ENCODE data around the gene SLIT3.

The SLIT3 gene

DNA sequence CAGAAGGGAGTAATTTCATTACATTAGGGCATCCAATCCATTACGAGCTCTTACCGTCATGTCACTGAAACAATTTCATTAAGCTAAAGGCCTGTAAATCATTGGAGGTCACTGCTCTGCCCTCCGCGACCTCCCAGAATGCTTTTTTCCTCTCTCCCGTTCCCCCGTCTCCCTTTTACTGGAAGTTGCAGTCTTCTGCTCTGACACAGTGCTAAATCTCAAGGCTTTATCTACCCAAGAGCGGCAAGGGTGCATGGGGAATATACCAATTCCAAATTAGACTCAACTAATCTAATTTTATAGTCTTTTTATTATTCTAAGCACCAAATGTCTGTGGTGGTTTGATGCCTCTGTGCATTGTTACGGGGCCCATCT, 456.0 kb downstream of the SLIT3 start (continued):
- TF ChIP-seq, protein P1, sequence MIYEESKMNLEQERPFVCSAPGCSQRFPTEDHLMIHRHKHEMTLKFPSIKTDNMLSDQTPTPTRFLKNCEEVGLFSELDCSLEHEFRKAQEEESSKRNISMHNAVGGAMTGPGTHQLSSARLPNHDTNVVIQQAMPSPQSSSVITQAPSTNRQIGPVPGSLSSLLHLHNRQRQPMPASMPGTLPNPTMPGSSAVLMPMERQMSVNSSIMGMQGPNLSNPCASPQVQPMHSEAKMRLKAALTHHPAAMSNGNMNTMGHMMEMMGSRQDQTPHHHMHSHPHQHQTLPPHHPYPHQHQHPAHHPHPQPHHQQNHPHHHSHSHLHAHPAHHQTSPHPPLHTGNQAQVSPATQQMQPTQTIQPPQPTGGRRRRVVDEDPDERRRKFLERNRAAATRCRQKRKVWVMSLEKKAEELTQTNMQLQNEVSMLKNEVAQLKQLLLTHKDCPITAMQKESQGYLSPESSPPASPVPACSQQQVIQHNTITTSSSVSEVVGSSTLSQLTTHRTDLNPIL (CRISPR knock-in tag; IDR thresholded peaks at IDR 0.05; ENCODE audit: low read depth) = peak; percentile 57; the same call in 1 of the 2 replicates
- 0 out of 2 replicates have a peak, but pooled peaks have one; percentile 34 for TF ChIP-seq ESRRG (CRISPR knock-in tag; IDR thresholded peaks at IDR 0.05)
- TF ChIP-seq, protein P2, sequence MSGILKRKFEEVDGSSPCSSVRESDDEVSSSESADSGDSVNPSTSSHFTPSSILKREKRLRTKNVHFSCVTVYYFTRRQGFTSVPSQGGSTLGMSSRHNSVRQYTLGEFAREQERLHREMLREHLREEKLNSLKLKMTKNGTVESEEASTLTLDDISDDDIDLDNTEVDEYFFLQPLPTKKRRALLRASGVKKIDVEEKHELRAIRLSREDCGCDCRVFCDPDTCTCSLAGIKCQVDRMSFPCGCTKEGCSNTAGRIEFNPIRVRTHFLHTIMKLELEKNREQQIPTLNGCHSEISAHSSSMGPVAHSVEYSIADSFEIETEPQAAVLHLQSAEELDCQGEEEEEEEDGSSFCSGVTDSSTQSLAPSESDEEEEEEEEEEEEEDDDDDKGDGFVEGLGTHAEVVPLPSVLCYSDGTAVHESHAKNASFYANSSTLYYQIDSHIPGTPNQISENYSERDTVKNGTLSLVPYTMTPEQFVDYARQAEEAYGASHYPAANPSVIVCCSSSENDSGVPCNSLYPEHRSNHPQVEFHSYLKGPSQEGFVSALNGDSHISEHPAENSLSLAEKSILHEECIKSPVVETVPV (CRISPR knock-in tag; IDR thresholded peaks at IDR 0.05) = peak; percentile 70; the same call in 1 of the 2 replicates

DNA sequence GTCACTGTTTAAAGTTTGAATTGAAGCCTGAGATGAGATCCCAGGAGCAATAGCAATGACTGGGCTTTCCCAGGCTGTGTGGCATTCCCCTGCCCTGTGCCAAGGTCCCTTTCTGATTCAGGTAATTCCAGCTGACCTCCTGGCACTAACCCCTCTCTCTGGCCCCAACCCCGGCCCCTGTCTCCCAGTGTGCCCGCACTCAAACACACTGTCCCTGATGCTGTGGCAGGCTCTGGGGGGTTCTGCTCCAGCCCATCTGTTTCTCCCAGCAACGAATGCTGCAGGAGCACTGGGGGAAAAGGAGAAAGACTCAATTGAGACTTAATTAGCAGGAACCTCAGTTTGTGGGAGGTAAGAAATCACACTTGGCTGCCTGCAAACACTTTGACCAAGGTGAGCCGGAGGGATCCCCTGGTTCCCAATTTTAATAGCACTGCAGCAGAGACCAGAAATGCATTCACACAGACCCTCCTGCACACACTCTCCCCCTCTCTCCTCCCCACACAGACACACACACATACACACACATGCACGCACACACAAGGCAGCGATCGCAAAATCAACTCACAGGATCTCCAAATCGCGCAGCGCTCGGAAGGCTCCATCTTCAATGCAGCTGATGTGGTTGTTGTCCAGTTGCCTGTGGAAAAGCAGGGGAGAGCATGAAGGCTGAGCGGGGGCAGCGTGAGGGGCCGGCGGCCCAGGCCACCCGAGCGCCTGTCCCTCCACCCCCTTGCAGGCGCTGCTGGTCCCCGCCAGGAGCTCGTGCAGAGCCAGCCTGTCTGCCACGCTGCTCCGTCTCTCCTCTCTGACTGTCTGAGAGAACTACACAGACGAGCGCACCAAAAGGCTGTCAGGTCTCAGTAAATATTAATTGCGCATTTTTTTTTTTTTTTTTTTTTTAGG, 456.7 kb downstream of the SLIT3 start:
- ATAC-seq = peak; percentile 69

DNA sequence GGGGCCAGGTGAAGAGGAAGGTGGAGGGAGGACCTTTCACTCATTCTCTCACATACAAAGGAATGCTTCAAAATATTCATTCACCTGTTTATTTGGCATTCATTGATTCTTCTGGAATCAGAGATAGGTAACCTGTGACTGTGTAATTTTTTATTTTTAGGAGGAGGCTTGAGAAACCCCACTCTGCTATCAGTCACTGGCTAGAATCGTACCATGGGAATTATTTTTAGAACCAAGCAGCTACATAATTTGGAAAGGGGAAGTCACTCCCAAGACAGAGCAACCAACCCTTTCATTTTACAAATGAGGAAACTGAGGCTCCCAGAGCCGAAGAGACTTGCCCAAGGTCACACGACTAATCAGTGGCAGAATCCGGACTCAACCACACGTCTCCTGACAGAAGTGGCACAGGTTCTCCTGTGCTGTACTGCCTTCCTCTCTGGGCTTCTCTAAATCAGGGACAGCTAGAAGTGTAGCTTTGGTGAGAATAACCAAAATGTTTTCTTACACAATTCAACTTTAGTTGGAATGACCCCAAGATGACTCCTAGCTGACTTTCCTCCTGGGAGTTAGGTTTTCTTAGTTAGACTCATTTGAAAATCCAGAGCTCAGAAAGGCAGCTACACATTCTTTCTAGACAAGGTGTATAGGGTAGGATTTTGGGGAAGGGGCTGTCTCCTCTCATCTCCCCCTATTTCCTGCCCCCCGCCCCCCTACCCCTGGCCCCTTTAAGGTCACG, 457.5 kb downstream of the SLIT3 start:
- no peak for ATAC-seq
- TF ChIP-seq PPARA (CRISPR knock-in tag; IDR thresholded peaks at IDR 0.05; ENCODE audit: borderline replicate concordance) (no peak), RARB (CRISPR knock-in tag; IDR thresholded peaks at IDR 0.05) (no peak), SNAI2 (CRISPR knock-in tag; IDR thresholded peaks at IDR 0.05) (no peak), BACH2 (CRISPR knock-in tag; IDR thresholded peaks at IDR 0.05; ENCODE audit: borderline replicate concordance) (no peak), ZNF565 (CRISPR knock-in tag; conservative IDR thresholded peaks at IDR 0.05; ENCODE audit: low read depth) (no peak), ZNF70 (CRISPR knock-in tag; IDR thresholded peaks at IDR 0.05) (no peak), GLIS3 (CRISPR knock-in tag; IDR thresholded peaks at IDR 0.05) (no peak), ZNF8 (CRISPR knock-in tag; IDR thresholded peaks at IDR 0.05) (no peak)
- TF ChIP-seq, protein P3, sequence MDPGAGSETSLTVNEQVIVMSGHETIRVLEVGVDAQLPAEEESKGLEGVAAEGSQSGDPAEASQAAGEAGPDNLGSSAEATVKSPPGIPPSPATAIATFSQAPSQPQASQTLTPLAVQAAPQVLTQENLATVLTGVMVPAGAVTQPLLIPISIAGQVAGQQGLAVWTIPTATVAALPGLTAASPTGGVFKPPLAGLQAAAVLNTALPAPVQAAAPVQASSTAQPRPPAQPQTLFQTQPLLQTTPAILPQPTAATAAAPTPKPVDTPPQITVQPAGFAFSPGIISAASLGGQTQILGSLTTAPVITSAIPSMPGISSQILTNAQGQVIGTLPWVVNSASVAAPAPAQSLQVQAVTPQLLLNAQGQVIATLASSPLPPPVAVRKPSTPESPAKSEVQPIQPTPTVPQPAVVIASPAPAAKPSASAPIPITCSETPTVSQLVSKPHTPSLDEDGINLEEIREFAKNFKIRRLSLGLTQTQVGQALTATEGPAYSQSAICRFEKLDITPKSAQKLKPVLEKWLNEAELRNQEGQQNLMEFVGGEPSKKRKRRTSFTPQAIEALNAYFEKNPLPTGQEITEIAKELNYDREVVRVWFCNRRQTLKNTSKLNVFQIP (CRISPR knock-in tag; IDR thresholded peaks at IDR 0.05; ENCODE audit: borderline replicate concordance, low read depth) = no peak
- TF ChIP-seq, protein P1 (CRISPR knock-in tag; IDR thresholded peaks at IDR 0.05; ENCODE audit: low read depth) = no peak
- TF ChIP-seq, protein P2 (CRISPR knock-in tag; IDR thresholded peaks at IDR 0.05) = no peak

More for the DNA sequence above, 456.7 kb downstream of the SLIT3 start:
- TF ChIP-seq ZNF8 (CRISPR knock-in tag; IDR thresholded peaks at IDR 0.05) (no peak), ZFP3 (CRISPR knock-in tag; IDR thresholded peaks at IDR 0.05) (no peak), ZNF70 (CRISPR knock-in tag; IDR thresholded peaks at IDR 0.05) (no peak), ESRRG (CRISPR knock-in tag; IDR thresholded peaks at IDR 0.05) (no peak), RARB (CRISPR knock-in tag; IDR thresholded peaks at IDR 0.05) (no peak), ZC3H10 (CRISPR knock-in tag; IDR thresholded peaks at IDR 0.05) (no peak), OSR1 (CRISPR knock-in tag; IDR thresholded peaks at IDR 0.05) (no peak), PPARA (CRISPR knock-in tag; IDR thresholded peaks at IDR 0.05; ENCODE audit: borderline replicate concordance) (no peak)
- TF ChIP-seq, protein P3 (CRISPR knock-in tag; IDR thresholded peaks at IDR 0.05; ENCODE audit: borderline replicate concordance, low read depth) = no peak
- TF ChIP-seq, protein P4, sequence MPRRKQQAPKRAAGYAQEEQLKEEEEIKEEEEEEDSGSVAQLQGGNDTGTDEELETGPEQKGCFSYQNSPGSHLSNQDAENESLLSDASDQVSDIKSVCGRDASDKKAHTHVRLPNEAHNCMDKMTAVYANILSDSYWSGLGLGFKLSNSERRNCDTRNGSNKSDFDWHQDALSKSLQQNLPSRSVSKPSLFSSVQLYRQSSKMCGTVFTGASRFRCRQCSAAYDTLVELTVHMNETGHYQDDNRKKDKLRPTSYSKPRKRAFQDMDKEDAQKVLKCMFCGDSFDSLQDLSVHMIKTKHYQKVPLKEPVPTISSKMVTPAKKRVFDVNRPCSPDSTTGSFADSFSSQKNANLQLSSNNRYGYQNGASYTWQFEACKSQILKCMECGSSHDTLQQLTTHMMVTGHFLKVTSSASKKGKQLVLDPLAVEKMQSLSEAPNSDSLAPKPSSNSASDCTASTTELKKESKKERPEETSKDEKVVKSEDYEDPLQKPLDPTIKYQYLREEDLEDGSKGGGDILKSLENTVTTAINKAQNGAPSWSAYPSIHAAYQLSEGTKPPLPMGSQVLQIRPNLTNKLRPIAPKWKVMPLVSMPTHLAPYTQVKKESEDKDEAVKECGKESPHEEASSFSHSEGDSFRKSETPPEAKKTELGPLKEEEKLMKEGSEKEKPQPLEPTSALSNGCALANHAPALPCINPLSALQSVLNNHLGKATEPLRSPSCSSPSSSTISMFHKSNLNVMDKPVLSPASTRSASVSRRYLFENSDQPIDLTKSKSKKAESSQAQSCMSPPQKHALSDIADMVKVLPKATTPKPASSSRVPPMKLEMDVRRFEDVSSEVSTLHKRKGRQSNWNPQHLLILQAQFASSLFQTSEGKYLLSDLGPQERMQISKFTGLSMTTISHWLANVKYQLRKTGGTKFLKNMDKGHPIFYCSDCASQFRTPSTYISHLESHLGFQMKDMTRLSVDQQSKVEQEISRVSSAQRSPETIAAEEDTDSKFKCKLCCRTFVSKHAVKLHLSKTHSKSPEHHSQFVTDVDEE (CRISPR knock-in tag; IDR thresholded peaks at IDR 0.05) = no peak
- TF ChIP-seq, protein P2 (CRISPR knock-in tag; IDR thresholded peaks at IDR 0.05) = no peak

Data from SK-N-SH treated with all-trans-retinoic acid at 6 μM for 48 hours (cell line).